CD4-positive, alpha-beta T cell treated with Interleukin-2 at 100 ng/mL for 4 hours (primary cell): ENCODE measurements around the gene ALS2CL.
A peak's percentile ranks its signal among the peaks of the same experiment; 100 is the strongest.
"Not testable (repeated sequence)": the region's sequence is repeated elsewhere in the genome, so short reads cannot be mapped to it uniquely, and the experiment has no call there.

Source experiments
- DNase-seq: peaks from one replicate; pipeline ENCODE4 v3.0.0-alpha.2; 2020; ENCODE audit warnings: low spot score

The ALS2CL gene

DNA sequence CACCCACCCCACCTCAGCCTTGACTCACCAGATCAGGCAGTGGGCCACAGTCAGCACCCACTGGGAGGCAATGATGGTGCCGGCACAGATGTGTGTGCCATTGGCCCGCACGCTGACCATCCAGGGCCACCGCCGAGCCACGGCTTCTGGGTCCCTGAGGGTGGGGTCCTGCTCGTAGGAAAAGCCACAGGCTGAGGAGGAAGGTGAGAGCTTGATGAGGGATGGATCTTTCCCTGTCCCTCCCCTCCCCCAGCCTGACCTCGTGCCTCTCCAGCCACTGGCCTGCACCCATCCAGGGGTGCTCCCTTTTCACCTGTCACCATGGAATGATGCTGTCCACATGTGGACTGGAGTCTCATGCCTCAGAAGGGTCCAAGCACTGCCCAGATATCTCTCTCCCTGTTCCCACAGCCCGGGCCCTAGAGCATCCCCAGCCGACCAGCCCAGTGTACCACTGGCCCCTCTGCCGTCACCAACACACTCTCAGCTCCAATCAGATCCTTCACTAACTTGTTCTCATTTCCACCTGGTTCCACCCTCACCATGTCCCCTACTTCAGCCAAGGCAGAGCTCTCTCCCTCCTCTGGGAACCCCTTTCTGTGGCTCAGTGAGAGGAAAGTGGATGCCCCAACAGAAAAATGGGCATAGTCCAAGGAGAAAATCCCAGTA lies 22.2 kb upstream of the ALS2CL start:
- DNase-seq, result no peak

- no peak for DNase-seq
Observed at GRCh38 chr3:46714728-46715506, 21.4 kb upstream of the ALS2CL start.

- no peak for DNase-seq
Observed at GRCh38 chr3:46713898-46714552, 20.5 kb upstream of the ALS2CL start.

DNA sequence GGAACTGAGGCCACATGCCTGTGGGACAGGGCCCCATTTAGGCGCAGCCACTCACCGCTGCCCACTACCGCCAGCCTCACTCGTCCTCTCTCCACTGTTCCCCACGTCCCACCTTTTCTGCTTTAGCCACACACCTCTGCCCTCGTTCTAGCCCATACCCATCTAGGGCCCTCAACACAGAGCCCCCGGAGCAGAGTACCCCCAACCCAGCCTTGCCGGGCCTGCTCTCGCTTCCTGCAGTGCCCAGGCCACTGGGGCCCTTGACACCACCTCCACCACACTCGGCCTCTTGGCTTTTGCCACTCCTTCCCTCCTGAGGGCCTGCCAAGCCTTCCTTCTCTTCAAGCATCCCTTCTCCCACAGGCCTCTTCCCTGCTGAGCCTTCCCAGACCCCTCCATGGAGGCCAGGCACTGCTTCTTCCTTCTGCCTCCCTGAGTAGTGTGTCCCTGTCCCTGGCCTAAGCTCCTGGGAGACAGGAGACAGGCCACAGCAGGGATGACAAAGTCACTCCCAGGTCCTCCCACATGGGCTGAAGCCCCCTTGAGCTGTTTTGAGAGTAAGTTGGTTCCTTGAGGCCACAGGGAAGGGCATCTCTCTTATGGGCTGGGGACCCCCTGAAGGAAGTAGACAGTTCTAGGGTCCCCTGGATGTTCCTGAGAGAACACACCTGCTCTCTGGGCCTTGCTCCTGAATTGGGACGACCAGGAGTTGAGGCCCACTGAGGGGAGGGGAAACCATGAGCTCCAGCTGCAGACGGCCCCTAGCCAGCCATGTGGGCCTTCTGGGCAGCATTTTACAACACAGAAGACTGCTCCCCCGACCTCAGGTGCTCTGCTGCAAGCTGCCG lies 19.8 kb upstream of the ALS2CL start:
- no peak for DNase-seq

DNA sequence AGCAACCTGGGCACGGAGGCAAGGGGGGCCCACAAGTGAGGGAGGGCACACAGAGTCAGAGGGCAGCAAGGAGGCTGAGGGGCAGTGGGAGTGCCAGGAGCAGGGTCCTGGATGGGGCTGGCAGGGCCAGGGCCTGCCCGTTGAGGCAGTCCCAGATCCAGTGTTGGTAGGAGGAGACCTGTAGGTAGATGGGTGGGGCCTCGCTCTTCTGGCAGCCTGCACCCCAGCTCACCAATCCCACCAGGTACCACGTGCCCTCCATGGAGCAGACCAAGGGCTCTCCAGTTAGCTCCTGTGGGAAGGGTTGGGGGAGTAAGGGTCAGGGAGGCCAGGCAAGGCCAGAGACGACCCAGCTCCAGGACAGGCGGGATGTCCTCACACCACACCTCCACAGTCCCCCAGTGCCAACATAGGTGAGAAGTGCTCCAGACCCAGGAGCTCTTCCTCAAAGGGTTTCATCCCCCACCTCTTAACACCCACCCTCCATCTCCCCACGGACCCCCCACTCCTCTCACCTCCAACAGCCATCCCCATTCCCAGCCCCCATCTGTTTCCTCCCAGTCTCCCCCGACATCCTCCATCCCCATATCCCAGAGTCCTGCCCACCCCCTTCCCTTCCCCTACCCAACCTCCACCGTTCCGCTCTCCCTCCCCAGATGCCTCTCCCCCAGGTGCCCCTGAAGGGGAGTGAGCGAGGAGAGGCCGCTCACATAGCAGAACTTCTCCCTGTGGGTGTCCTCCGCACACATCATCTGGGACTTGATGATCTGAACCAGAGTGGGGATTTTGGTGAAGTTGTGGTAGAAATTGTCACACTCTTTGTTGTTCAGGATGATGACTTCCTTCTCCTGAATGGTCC lies 18.9 kb upstream of the ALS2CL start:
- no peak for DNase-seq

- no peak for DNase-seq
Observed at GRCh38 chr3:46711760-46712159, 18.3 kb upstream of the ALS2CL start.

- DNase-seq, result no peak
Observed at GRCh38 chr3:46711305-46711704, 17.8 kb upstream of the ALS2CL start.

DNA sequence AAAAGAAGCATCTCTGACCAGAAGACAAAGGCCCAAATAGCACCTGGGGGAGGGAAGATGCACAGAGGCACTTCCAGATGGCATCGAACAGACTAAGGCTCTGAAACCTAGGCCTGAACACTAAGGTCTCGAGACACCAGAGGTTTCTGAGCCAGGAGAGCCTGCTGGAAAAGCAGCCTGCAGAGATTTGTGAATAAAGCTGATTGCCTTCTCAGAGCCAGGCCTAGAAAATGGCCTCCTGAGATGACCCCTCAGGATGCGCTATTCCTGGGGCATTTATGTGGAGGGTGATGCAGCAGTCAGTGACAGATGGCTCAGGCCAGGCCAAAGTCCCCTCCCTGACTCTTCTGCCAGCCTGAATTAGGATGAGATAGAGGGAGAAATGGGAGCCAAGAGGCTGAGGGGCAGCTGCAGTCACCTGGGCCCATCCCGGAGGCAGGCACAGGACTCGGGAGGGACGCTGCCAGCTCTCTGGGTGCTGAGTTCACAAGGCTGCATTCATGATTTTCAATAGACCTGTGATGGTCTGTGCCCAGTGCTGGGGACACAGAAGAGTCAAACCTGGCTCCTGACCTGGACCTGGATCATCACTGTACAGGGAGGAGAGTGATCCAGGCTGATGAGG lies 17.3 kb upstream of the ALS2CL start:
- no peak for DNase-seq

DNA sequence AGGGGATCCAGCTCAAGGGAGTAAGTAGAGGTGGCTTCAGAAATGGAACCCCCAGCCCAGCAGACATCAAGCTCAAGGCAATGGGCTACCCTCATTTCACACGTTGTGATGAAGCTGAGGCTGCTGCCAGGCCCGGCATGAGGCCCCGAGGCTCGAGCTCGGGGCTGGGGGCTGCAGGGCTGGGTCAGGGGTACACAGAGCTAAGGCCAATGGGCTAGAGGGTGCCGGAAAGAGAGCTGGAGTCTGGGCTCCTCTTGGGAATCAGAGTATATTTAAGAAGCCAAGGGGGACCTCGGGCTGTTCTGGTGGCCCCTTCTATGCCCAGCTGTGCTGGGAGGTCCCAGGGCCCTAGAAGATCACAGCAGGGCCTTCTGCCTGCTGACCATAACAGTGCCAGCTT lies 16.8 kb upstream of the ALS2CL start:
- no peak for DNase-seq

DNA sequence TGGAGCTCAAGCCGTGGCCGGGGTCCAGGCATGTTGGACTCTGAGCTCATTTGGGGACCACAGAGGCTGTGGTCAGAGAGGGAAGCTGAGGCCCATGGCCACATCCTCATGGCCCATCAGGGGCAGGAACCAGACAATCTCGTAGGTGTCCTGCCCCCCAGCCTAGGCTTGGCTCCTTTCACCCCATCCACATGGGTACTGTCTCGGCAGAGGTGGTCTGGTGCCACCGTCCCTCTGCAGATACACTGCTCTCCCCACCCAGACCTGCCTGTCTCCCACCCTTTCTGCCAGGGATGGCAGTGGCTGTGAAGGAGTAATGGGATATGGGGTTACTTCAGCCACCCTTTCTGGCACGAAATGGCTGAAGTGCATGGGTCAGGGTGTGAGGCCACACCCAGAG lies 16.2 kb upstream of the ALS2CL start:
- no peak for DNase-seq

- no peak for DNase-seq
Observed at GRCh38 chr3:46709157-46709654, 15.7 kb upstream of the ALS2CL start.

DNA sequence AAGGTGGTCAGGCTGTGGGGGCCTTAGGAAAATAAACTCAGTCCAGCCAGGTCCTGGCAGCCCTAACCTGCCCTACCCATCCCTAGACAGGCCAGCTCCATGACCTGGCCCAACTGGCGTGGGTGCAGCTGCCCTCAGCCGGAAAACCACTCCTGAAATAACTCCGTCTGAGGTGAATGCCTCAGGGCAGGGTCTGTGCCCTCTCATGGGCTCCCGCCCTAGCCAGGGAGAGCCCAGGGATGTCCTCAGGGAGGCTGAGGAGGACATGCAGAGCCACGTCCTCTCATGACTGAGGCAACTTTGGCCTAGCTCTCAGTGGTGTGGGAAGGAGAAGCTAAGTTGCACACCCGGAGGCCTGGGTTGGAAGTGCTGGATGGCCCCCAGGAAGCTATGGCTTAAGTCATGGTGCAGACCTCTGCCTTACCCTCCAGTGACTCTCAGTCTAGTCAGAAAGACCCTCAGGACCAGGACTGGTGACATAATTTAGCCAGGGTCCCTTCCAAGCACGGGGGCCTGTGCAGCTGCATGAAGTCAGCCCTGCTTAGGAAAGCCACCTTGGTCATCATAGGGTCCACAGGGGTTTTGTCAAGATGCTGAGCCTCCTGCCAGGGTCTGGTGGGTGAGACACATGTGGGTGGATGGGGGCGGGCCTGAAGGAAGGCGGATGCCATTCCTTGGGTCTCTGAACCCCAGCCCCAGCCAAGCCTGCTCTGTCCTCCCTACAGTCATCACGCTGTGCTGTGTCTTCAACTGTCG lies 15.1 kb upstream of the ALS2CL start:
- DNase-seq, result no peak

- DNase-seq, result no peak
Observed at GRCh38 chr3:46707601-46708011, 14.1 kb upstream of the ALS2CL start.

DNA sequence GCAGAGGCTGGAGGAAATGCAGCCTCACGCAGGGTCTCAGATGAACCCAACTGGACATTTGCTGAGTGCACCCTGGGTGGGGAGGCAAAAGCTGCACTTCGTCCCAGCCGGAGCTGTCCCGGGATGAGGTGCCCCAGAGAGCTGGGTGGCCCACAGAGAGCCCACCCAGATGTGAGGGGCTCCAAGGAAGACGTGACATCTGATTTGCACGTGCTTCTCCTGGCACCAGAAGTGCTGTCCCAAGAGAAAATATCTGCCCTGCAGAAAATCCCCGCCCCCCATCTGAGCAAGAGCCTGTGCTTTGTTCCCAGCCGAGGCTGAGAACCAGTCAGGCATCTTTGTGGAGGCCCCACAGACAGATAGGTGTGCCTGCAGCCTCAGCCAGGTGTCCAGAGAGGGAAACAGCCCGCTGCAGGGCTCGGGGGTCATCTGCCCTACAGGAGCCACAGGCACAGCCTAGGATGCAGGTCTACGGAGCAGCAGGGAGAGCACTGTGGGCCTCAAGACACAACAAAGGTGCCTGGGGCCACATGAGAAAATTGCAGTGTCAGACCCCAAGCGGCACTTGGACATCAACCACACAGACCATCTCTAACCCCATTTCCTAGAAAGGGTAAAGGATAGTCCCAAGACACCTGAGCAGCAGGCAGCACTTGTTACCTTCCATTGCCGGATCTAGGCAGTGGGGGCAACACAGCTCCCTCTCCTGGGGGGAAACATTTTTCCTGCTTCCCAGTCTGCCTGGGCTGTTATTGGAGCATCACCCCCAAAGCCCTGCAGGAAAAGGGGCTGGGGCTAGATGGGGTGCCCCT lies 13.5 kb upstream of the ALS2CL start:
- no peak for DNase-seq

DNA sequence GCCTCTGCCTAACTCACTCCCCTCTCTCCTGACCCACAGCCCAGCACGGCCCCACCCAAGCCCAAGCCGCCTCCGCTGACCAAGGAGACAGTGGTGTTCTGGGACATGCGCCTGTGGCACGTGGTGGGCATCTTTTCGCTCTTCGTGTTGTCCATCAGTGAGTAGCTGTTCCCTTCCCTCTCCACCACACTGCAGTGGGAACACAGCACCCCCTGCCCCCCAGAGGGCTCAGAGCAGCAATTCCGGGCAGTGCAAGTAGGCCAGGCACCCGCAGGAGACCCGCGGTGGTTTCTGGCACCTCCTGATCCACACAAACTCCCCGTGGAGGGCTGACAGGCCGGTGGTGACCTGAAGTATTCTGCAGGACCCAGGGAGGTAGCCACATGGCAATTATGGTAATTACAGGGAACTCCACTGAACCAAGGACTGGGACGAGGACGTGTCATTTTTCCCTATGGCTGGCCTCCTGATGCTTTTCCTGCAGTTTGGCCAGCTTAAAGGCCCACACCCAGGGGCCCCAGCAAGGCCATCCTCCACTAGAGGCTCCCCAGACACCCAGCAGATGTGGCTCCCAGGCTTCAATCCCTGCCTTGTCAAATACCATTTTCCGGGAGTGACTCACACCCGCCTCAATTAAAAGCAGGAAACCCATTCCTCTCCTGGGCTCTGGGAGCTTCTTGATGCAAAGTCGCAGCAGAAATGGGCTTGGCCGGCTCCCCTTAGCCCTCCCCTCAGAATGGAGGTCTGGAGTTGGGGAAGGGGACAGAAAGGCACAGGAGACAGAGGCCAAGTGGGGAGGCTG lies 12.5 kb upstream of the ALS2CL start:
- no peak for DNase-seq

GRCh38 chr3:46705022-46705530 lies 11.6 kb upstream of the ALS2CL start:
- DNase-seq, result peak; percentile 71

DNA sequence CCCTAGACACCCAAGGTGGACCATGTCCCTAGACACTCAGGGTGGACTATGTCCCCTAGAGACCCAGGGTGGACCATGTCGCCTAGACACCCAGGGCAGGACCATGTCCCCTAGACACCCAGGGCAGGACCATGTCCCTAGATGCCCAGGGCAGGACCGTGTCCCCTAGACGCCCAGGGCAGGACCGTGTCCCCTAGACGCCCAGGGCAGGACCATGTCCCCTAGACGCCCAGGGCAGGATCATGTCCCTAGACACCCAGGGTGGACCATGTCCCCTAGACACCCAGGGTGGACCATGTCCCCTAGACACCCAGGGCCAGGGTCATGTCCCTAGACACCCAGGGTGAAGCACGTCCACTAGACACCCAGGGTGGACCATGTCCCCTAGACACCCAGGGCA lies 10.9 kb upstream of the ALS2CL start:
- not testable (repeated sequence) for DNase-seq

GRCh38 chr3:46703013-46703520 lies 9.6 kb upstream of the ALS2CL start:
- DNase-seq, result no peak
